HEK293T (cell line): ENCODE results near the gene VPS29.

Experiments
- CTCF ChIA-PET: fragments of 350-600 bp; formaldehyde crosslinking; extraction: SDS; loops from one replicate; lab custom pipeline; 2021; ENCODE audit warnings: antibody characterized with exemption, inconsistent platforms; lab: Yijun Ruan, JAX
- POLR2A ChIA-PET: fragments of 350-600 bp; formaldehyde crosslinking; extraction: SDS; loops from one replicate; lab custom pipeline; 2020; ENCODE audit warnings: antibody characterized with exemption, inconsistent platforms; lab: Yijun Ruan, JAX
- DNase-seq: peaks from one replicate; pipeline ENCODE4 v3.0.0; 2012; ENCODE audit warnings: mixed read lengths; ENCODE audit errors: extremely low spot score
- ARNT ChIP-seq: fragments of 450-650 bp; IDR thresholded peaks from 2 replicates; pipeline ENCODE4 v1.6.1; 2017; ENCODE audit warnings: mild to moderate bottlenecking
- BHLHE40 ChIP-seq: fragments of 450-650 bp; IDR thresholded peaks from 2 replicates; pipeline ENCODE4 v1.6.1; 2016; ENCODE audit warnings: mild to moderate bottlenecking, moderate library complexity, borderline replicate concordance
- CTBP1 ChIP-seq: fragments of 450-650 bp; IDR thresholded peaks from 2 replicates; pipeline ENCODE4 v1.6.1; 2016; ENCODE audit warnings: borderline replicate concordance
- ELF4 ChIP-seq: fragments of 450-650 bp; IDR thresholded peaks from 2 replicates; pipeline ENCODE4 v1.6.1; 2017; ENCODE audit warnings: antibody characterized with exemption
- FOXA1 ChIP-seq: fragments of 450-650 bp; IDR thresholded peaks from 2 replicates; pipeline ENCODE4 v1.6.1; 2016; ENCODE audit warnings: mild to moderate bottlenecking
- FOXK2 ChIP-seq: fragments of 450-650 bp; IDR thresholded peaks from 2 replicates; pipeline ENCODE4 v1.6.1; 2016; ENCODE audit warnings: mild to moderate bottlenecking
- FOXM1 ChIP-seq: fragments of 450-650 bp; IDR thresholded peaks from 2 replicates; pipeline ENCODE4 v1.6.1; 2017; ENCODE audit warnings: mild to moderate bottlenecking, borderline replicate concordance
- HDGF ChIP-seq: fragments of 450-650 bp; IDR thresholded peaks from 2 replicates; pipeline ENCODE4 v1.6.1; 2017; ENCODE audit warnings: antibody characterized with exemption, borderline replicate concordance
- L3MBTL2 ChIP-seq: fragments of 450-650 bp; conservative IDR thresholded peaks from 2 replicates; pipeline ENCODE4 v1.6.1; 2016; ENCODE audit warnings: mild to moderate bottlenecking
- LEF1 ChIP-seq: fragments of 450-650 bp; IDR thresholded peaks from 2 replicates; pipeline ENCODE4 v1.6.1; 2017; ENCODE audit warnings: mild to moderate bottlenecking, borderline replicate concordance
- NFRKB ChIP-seq: fragments of 450-650 bp; IDR thresholded peaks from 2 replicates; pipeline ENCODE4 v1.6.1; 2016; ENCODE audit warnings: mild to moderate bottlenecking, moderate library complexity
- SP1 ChIP-seq: fragments of 450-650 bp; IDR thresholded peaks from 2 replicates; pipeline ENCODE4 v1.6.1; 2017
- SUZ12 ChIP-seq: fragments of 450-650 bp; IDR thresholded peaks from 2 replicates; pipeline ENCODE4 v1.6.1; 2016; ENCODE audit warnings: mild to moderate bottlenecking
- TARDBP ChIP-seq: fragments of 450-650 bp; IDR thresholded peaks from 2 replicates; pipeline ENCODE4 v1.6.1; 2016
- ZNF384 ChIP-seq: fragments of 450-650 bp; IDR thresholded peaks from 2 replicates; pipeline ENCODE4 v1.6.1; 2016
- TF ChIP-seq, protein P1 (sequence below): fragments of 450-650 bp; IDR thresholded peaks from 2 replicates; pipeline ENCODE4 v1.6.1; 2016

Gene VPS29

DNA sequence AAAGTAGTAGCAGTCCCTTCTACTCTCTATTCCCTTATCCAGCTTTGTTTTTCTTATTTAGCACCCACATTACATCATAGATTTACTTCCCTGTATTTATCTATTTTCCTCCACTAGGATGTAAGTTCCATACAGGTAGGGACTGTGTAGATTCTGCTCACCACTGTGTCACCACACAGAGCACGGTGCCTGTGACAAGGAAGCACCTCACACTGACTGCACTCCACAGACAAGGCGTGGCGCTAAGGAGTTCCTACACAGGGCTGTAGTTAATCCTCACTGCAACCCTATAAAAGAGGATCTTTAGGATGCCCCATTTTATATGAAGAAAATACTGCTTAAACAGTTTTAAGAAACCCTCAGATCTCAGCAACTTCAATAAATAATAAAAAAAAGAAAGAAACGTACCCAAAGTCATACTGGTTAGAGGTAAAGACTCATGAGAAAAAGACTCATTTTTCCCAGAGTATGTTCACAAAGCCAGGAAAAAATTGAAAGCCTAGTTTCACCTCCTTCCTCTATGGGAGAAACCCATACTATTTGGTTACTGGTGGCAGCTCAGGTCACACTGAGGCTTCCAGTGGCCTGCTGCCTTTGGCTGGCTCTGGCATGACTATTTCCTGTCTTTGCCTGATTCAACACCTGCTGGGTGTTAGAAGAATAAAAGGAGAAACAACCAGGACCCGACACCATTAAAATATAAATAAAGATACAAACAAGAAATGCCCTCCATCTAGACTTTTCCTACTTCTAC lies 37.1 kb upstream of the VPS29 start:
- DNase-seq, result no peak
- CTCF ChIA-PET, result no interaction called here
- POLR2A ChIA-PET, result no interaction called here
- TF ChIP-seq SUZ12 (no peak), CTBP1 (no peak), SP1 (no peak), FOXM1 (no peak)

DNA sequence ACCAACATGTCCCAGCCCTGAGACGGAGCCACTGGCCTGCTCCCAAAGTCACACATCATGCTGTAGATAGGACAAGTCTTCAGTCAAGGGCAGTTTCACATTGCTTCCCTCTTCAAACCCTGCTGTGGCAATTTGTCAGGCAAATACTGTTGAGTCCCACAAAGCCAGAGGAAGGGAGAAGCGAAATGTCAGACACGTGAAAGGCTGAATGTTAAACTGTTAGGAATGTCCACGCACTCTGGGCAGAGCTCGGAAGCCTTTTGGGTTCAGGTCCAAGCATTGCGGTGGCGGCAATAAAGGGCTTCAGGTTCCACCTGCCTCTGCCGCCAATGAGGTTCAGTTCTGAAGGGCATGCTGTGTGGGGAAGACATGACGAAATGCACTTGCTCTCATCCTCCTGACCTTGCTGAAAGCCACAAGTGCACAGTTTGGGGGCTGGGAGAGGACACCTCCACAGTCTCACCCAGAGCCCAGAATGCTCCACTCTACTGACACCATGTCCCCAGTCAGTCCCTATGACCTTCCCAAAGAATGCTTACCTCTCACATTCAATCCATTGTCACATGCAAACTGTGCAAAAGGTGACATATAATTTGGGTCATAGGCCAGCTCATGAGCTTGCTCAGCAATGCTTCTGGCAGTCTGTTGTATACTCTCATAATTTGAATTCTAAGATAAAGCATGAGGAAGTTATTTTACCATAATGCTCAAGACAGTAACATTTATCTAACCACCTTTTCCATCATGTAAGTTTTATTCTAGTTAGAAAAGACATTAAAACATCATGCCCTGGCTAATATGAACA lies 35.9 kb upstream of the VPS29 start:
- no peak for DNase-seq
- CTCF ChIA-PET, result interaction anchor here (0.6 kb wide), 1 partner anchor 486 kb away, joined by 9 read pairs; no protein-coding TSS in a partner anchor
- TF ChIP-seq ELF4 (no peak), FOXM1 (no peak), TARDBP (no peak), HDGF (no peak), BHLHE40 (no peak)
- TF ChIP-seq, protein P1, sequence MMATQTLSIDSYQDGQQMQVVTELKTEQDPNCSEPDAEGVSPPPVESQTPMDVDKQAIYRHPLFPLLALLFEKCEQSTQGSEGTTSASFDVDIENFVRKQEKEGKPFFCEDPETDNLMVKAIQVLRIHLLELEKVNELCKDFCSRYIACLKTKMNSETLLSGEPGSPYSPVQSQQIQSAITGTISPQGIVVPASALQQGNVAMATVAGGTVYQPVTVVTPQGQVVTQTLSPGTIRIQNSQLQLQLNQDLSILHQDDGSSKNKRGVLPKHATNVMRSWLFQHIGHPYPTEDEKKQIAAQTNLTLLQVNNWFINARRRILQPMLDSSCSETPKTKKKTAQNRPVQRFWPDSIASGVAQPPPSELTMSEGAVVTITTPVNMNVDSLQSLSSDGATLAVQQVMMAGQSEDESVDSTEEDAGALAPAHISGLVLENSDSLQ, result no peak
- POLR2A ChIA-PET, result no interaction called here

DNA sequence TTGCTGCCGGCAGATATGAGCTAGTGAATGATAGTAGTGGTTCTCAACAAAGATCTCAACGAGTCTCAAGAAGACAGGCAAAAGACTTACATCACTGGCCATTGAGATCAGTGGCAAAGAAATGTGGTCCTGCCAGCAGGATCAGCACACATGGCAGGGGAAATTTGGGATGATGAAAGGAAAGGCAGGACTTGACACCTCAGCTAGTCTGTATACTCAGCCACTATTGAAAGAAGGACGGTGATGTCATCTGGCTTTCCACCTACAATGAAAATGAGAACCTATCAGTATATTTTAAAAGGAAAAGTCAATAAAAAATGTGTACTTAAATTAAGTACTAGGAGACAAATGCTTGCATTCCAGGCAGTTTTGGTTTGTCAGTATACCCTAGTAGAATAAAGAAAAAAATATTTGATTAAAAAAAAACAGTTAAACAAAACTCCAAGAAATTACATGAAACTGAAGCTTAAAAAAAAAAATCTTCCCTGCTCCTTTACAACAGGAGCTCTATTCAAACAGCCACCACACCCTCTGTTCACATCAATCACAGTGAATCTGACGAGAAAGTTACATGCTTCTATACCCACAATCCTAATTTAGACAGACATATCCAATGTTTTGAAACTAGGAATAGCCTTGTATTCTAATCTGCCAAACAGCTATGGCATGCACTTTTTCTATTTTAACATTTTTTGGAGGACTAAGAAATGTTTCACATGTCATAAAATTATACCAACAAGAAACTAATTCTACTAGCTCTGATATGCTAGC lies 35.1 kb upstream of the VPS29 start:
- TF ChIP-seq FOXK2 (no peak), ARNT (no peak), LEF1 (no peak)
- CTCF ChIA-PET, result no interaction called here

DNA sequence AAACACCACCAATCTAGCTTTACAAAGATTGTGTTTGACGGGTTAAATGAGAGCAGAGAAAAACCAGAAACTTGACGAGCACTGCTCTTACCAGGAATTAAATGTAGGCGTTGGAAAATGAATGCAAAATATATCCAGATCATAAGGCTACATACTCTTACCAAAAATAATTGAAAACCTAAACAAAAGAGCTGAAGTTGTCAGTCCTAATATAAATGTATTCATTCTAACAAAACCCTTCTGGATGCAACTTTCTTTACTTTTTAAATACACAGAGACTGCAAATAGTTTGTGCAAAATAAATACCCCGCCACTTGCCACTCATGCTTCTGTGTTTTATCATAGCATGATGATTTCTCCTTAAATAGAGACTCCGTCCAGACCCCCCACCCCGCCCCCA lies 32.9 kb upstream of the VPS29 start:
- DNase-seq, result no peak
- TF ChIP-seq FOXK2, result no peak
- TF ChIP-seq ELF4, result no peak
- TF ChIP-seq L3MBTL2, result no peak
- no peak for TF ChIP-seq LEF1
- ChIA-PET CTCF (no interaction called here), POLR2A (interaction anchor here (2.3 kb wide), 1 partner anchor 79 kb away, joined by 9 read pairs; the partner anchor contains the start of gene TCTN1)

More for the DNA sequence above, 35.1 kb upstream of the VPS29 start:
- POLR2A ChIA-PET, result no interaction called here
- DNase-seq, result no peak

DNA sequence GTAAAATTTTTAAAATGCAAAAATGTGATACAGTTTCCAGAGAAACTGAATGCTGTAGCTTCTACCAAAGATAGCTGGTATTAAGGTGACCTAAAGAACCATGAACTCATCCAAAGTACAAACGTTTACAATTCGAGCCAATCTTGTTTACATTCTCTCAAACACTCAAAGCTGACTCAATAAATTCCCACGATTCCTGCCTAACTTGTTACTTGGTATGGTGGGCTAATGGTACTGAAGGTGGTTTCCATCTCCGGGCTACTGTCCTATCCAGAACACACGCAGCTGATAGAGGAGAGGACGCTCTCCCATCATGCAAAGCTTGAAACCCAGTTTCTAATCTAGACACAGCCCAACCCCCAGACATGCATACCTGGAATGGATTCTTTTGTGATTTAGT lies 31.7 kb upstream of the VPS29 start:
- POLR2A ChIA-PET, result interaction anchor here (1.3 to 2.3 kb wide), 2 partner anchors 65 to 81 kb away, joined by 5 to 9 read pairs; partner anchors contain the start of genes FAM216A, GPN3 and TCTN1
- no peak for DNase-seq
- CTCF ChIA-PET, result no interaction called here
- TF ChIP-seq, protein P1, result no peak
- TF ChIP-seq HDGF (no peak), ZNF384 (no peak), FOXA1 (no peak), CTBP1 (no peak), FOXM1 (no peak), BHLHE40 (no peak), SUZ12 (no peak), L3MBTL2 (no peak), NFRKB (no peak), SP1 (no peak)

DNA sequence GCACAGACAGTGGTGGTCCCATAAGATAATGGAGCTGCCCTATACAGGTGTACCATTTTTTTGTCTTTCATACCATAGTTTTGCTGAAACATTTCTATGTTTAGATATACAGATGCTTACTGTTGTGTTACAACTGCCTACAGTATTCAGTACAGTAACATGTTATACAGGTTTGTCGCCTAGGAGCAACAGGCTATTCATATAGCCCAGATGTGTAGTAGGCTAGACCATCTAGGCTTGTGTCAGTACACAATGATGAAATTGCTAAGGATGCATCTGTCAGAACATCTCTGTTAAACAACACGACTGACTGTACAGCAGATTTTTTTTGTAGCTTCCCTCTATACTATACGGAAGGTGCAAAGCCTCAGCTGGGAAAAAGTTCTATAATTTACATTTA lies 30.7 kb upstream of the VPS29 start:
- POLR2A ChIA-PET, result interaction anchor here (1.3 kb wide), 1 partner anchor 64 kb away, joined by 5 read pairs; the partner anchor contains the start of genes FAM216A and GPN3
- no peak for DNase-seq
- CTCF ChIA-PET, result interaction anchor here (1.0 kb wide), 1 partner anchor 101 kb away, joined by 4 read pairs; no protein-coding TSS in a partner anchor
- no peak for TF ChIP-seq FOXA1
- no peak for TF ChIP-seq TARDBP
- no peak for TF ChIP-seq BHLHE40
- TF ChIP-seq FOXM1, result no peak
- no peak for TF ChIP-seq L3MBTL2
- no peak for TF ChIP-seq ELF4
- no peak for TF ChIP-seq ARNT
- TF ChIP-seq, protein P1, result no peak
- no peak for TF ChIP-seq CTBP1
- TF ChIP-seq NFRKB, result no peak
- no peak for TF ChIP-seq ZNF384
- no peak for TF ChIP-seq HDGF
- no peak for TF ChIP-seq FOXK2
- no peak for TF ChIP-seq SP1
- TF ChIP-seq SUZ12, result no peak
